GM23338 (cell line): Measurements from ENCODE around the gene UBE2E2. TPM values are rescaled to one million over a fixed set of nuclear protein-coding genes. Genes with fewer than 3 reads are reported as not detected.

Experiments
- ATAC-seq: fragments of 200-7000 bp; cut with Tn5 transposase; 3 replicates; pipeline ENCODE4 v1.9.1; 2020
- DNase-seq: peaks from one replicate; pipeline ENCODE4 v3.0.0-alpha.2; 2015; ENCODE audit warnings: low spot score
- H2AFZ ChIP-seq: fragments of 200-600 bp; sonication (generic); 2 replicates; pipeline ENCODE4 v1.8.0; 2016; ENCODE audit warnings: antibody characterized with exemption, mild to moderate bottlenecking, moderate library complexity
- H3F3A ChIP-seq: fragments of 200-600 bp; sonication (generic); replicated peaks from 2 replicates; pipeline ENCODE4 v1.8.0; 2017; ENCODE audit warnings: antibody characterized with exemption, mixed run types, low read depth
- H3K27ac ChIP-seq: fragments of 200-600 bp; sonication (generic); 2 replicates; pipeline ENCODE4 v1.6.1; 2016; ENCODE audit warnings: low read depth
- H3K27me3 ChIP-seq: fragments of 200-600 bp; sonication (generic); 2 replicates; pipeline ENCODE4 v1.8.0; 2016; ENCODE audit warnings: mild to moderate bottlenecking, mixed run types, moderate library complexity; ENCODE audit not compliant: insufficient read depth
- H3K36me3 ChIP-seq: fragments of 200-600 bp; sonication (generic); 2 replicates; pipeline ENCODE4 v1.8.0; 2016; ENCODE audit warnings: mild to moderate bottlenecking; ENCODE audit not compliant: insufficient read depth
- H3K4me1 ChIP-seq: fragments of 200-600 bp; sonication (generic); 2 replicates; pipeline ENCODE4 v1.8.0; 2016; ENCODE audit warnings: mild to moderate bottlenecking, moderate library complexity; ENCODE audit not compliant: insufficient read depth
- H3K4me2 ChIP-seq: fragments of 200-600 bp; sonication (generic); 2 replicates; pipeline ENCODE4 v1.7.1; 2017; ENCODE audit warnings: mixed run types
- H3K4me3 ChIP-seq: fragments of 200-600 bp; sonication (generic); 2 replicates; pipeline ENCODE4 v1.6.1; 2016; ENCODE audit warnings: mixed run types
- H3K79me2 ChIP-seq: fragments of 200-600 bp; sonication (generic); replicated peaks from 2 replicates; pipeline ENCODE4 v1.8.0; 2017; ENCODE audit warnings: mild to moderate bottlenecking; ENCODE audit not compliant: insufficient read depth
- H3K9me2 ChIP-seq: fragments of 200-600 bp; sonication (generic); 2 replicates; pipeline ENCODE4 v1.8.0; 2017; ENCODE audit not compliant: insufficient read depth
- H4K20me1 ChIP-seq: fragments of 200-600 bp; sonication (generic); replicated peaks from 2 replicates; pipeline ENCODE4 v1.8.0; 2017; ENCODE audit warnings: mild to moderate bottlenecking; ENCODE audit not compliant: insufficient read depth
- H3K27ac Mint-ChIP-seq: 2 replicates; pipeline ENCODE4 v1.8.0; 2020; ENCODE audit warnings: inconsistent platforms, mild to moderate bottlenecking, moderate library complexity, mixed read lengths
- H3K27me3 Mint-ChIP-seq: 3 replicates; pipeline ENCODE4 v1.8.0; 2022; ENCODE audit warnings: low read depth, mild to moderate bottlenecking, moderate library complexity, mixed read lengths, inconsistent platforms; ENCODE audit not compliant: insufficient read depth, poor library complexity
- H3K36me3 Mint-ChIP-seq: 3 replicates; pipeline ENCODE4 v1.8.0; 2021; ENCODE audit warnings: low read depth, mild to moderate bottlenecking, inconsistent platforms, moderate library complexity, mixed read lengths
- H3K4me1 Mint-ChIP-seq: 3 replicates; pipeline ENCODE4 v1.8.0; 2020; ENCODE audit warnings: mild to moderate bottlenecking, inconsistent platforms, mixed read lengths
- H3K4me3 Mint-ChIP-seq: 3 replicates; pipeline ENCODE4 v1.8.0; 2021; ENCODE audit warnings: moderate library complexity, mild to moderate bottlenecking, inconsistent platforms, mixed read lengths
- H3K9me3 Mint-ChIP-seq: 3 replicates; pipeline ENCODE4 v1.8.0; 2020; ENCODE audit warnings: moderate library complexity, mild to moderate bottlenecking, inconsistent platforms, mixed read lengths
- CREB1 ChIP-seq: fragments of 250-450 bp; sonication (Bioruptor Pico); IDR thresholded peaks from 2 replicates; pipeline ENCODE4 v1.5.0; 2020; ENCODE audit warnings: low read depth, mild to moderate bottlenecking, moderate library complexity
- EZH2 ChIP-seq: fragments of 200-600 bp; sonication (generic); IDR thresholded peaks from one replicate; pipeline ENCODE4 v1.8.0; 2017; ENCODE audit warnings: antibody characterized with exemption, mild to moderate bottlenecking, low read depth; ENCODE audit not compliant: unreplicated experiment
- EZH2phosphoT487 ChIP-seq: fragments of 200-600 bp; sonication (generic); IDR thresholded peaks from one replicate; pipeline ENCODE4 v1.8.1; 2018; ENCODE audit warnings: antibody characterized with exemption; ENCODE audit not compliant: unreplicated experiment
- JUNB ChIP-seq: IDR thresholded peaks from one replicate; pipeline ENCODE4 v1.6.1; 2016; ENCODE audit warnings: antibody characterized with exemption; ENCODE audit not compliant: unreplicated experiment
- NANOG ChIP-seq: IDR thresholded peaks from 2 replicates; pipeline ENCODE4 v1.6.1; 2016; ENCODE audit warnings: antibody characterized with exemption, borderline replicate concordance
- POLR2AphosphoS5 ChIP-seq: IDR thresholded peaks from 2 replicates; pipeline ENCODE4 v1.6.1; 2016; ENCODE audit warnings: antibody characterized with exemption, low read depth
- STAT1 ChIP-seq: IDR thresholded peaks from one replicate; pipeline ENCODE4 v1.6.1; 2016; ENCODE audit warnings: antibody characterized with exemption; ENCODE audit not compliant: unreplicated experiment
- ZNF114 ChIP-seq: fragments of 250-450 bp; sonication (Bioruptor Pico); IDR thresholded peaks from 2 replicates; pipeline ENCODE4 v1.5.0; 2020; ENCODE audit warnings: mild to moderate bottlenecking, moderate library complexity
- ZNF331 ChIP-seq: fragments of 250-450 bp; sonication (Bioruptor Pico); IDR thresholded peaks from 2 replicates; pipeline ENCODE4 v1.5.0; 2020; ENCODE audit warnings: low read depth, mild to moderate bottlenecking, moderate library complexity
- polyA plus RNA-seq: library from polyadenylated mRNA; unstranded; fragments of >200 nt; fragmentation: Nextera tagmentation; extraction: Ambion mirVana; gene quantifications from 2 replicates; pipeline ENCODE4 v1.2.1, GENCODE V29; 2016
- total RNA-seq: library from RNA; depleted of rRNA; stranded (reverse); fragments of >200 nt; shearing (Covaris generic); gene quantifications from 2 replicates; pipeline ENCODE4 v1.2.3, GENCODE V29; 2014
- TF ChIP-seq, protein P1 (sequence below): IDR thresholded peaks from one replicate; pipeline ENCODE4 v1.6.1; 2018; ENCODE audit warnings: antibody characterized with exemption; ENCODE audit not compliant: unreplicated experiment
- TF ChIP-seq, protein P2 (sequence below): IDR thresholded peaks from 2 replicates; pipeline ENCODE4 v1.6.1; 2016; ENCODE audit warnings: antibody characterized with exemption
- TF ChIP-seq, protein P3 (sequence below), 2 experiments: fragments of 200-600 bp in 1 of 2; sonication (generic) in 1 of 2; conservative IDR thresholded peaks; 2 replicates each; pipeline versions ENCODE4 v1.5.1 to v1.6.1; 2016 to 2017; ENCODE audit warnings: antibody characterized with exemption in 2 of 2, low read depth in 2 of 2, mild to moderate bottlenecking in 2 of 2, moderate library complexity in 1 of 2
- TF ChIP-seq, protein P4 (sequence below): fragments of 250-450 bp; sonication (Bioruptor Pico); IDR thresholded peaks from 2 replicates; pipeline ENCODE4 v1.5.0; 2020; ENCODE audit warnings: mild to moderate bottlenecking, moderate library complexity

UBE2E2 gene
- total and polyA plus RNA-seq, 2 experiments from 2014 or later: 86.9 to 169 TPM

DNA sequence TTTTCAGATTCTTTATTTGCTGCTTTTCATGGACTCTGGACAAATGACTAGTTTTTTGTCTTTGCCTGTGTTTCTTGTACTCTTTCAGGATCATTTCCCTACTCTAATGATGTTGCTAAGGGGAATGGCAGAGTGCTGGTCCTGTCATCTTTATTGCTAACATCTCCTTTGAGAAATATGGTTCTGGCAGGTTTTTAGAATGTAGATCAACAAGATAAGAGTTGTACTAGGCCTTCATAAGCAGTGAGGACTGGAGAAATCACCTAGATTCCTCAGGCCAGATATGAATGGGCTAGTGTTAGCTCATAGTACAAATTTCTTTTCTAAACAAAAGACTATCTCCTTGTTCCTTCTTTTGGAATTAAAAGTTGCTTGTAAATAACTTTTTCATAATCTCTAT is 156.0 kb downstream of the UBE2E2 start (continued):
- TF ChIP-seq, protein P1, sequence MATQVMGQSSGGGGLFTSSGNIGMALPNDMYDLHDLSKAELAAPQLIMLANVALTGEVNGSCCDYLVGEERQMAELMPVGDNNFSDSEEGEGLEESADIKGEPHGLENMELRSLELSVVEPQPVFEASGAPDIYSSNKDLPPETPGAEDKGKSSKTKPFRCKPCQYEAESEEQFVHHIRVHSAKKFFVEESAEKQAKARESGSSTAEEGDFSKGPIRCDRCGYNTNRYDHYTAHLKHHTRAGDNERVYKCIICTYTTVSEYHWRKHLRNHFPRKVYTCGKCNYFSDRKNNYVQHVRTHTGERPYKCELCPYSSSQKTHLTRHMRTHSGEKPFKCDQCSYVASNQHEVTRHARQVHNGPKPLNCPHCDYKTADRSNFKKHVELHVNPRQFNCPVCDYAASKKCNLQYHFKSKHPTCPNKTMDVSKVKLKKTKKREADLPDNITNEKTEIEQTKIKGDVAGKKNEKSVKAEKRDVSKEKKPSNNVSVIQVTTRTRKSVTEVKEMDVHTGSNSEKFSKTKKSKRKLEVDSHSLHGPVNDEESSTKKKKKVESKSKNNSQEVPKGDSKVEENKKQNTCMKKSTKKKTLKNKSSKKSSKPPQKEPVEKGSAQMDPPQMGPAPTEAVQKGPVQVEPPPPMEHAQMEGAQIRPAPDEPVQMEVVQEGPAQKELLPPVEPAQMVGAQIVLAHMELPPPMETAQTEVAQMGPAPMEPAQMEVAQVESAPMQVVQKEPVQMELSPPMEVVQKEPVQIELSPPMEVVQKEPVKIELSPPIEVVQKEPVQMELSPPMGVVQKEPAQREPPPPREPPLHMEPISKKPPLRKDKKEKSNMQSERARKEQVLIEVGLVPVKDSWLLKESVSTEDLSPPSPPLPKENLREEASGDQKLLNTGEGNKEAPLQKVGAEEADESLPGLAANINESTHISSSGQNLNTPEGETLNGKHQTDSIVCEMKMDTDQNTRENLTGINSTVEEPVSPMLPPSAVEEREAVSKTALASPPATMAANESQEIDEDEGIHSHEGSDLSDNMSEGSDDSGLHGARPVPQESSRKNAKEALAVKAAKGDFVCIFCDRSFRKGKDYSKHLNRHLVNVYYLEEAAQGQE: no peak

DNA sequence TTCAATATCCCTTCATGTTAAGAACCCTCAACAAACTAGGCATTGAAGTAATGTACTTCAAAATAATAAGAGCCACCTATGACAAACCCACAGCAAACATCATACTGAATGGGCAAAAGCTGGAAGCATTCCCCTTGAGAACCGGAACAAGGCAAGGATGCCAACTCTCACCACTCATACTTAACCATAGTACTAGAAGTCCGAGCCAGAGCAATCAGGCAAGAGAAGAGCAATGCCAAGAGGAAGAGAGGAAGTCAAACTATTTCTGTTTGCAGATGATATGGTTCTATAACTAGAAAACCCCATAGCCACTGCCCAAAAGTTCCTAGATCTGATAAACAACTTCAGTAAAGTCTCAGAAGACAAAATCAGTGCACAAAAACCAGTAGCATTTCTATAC is 161.9 kb downstream of the UBE2E2 start:
- H3K27ac Mint-ChIP-seq: no peak overlapping the region
- Histone ChIP-seq H3K79me2 (peaks cover 22% of the 10 kb centered on the region), H3K4me3 (no peak overlapping the region)
- TF ChIP-seq ZNF331 (CRISPR knock-in tag) (no peak), NANOG (no peak), CREB1 (no peak), POLR2AphosphoS5 (no peak), EZH2 (no peak), ZNF114 (no peak), JUNB (no peak), EZH2phosphoT487 (no peak), STAT1 (no peak)
- TF ChIP-seq, protein P2, sequence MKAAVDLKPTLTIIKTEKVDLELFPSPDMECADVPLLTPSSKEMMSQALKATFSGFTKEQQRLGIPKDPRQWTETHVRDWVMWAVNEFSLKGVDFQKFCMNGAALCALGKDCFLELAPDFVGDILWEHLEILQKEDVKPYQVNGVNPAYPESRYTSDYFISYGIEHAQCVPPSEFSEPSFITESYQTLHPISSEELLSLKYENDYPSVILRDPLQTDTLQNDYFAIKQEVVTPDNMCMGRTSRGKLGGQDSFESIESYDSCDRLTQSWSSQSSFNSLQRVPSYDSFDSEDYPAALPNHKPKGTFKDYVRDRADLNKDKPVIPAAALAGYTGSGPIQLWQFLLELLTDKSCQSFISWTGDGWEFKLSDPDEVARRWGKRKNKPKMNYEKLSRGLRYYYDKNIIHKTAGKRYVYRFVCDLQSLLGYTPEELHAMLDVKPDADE: no peak
- TF ChIP-seq, protein P3, sequence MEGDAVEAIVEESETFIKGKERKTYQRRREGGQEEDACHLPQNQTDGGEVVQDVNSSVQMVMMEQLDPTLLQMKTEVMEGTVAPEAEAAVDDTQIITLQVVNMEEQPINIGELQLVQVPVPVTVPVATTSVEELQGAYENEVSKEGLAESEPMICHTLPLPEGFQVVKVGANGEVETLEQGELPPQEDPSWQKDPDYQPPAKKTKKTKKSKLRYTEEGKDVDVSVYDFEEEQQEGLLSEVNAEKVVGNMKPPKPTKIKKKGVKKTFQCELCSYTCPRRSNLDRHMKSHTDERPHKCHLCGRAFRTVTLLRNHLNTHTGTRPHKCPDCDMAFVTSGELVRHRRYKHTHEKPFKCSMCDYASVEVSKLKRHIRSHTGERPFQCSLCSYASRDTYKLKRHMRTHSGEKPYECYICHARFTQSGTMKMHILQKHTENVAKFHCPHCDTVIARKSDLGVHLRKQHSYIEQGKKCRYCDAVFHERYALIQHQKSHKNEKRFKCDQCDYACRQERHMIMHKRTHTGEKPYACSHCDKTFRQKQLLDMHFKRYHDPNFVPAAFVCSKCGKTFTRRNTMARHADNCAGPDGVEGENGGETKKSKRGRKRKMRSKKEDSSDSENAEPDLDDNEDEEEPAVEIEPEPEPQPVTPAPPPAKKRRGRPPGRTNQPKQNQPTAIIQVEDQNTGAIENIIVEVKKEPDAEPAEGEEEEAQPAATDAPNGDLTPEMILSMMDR (conservative IDR thresholded peaks at IDR 0.05; ENCODE audit: low read depth in 2 of 2): no peak
- TF ChIP-seq, protein P4, sequence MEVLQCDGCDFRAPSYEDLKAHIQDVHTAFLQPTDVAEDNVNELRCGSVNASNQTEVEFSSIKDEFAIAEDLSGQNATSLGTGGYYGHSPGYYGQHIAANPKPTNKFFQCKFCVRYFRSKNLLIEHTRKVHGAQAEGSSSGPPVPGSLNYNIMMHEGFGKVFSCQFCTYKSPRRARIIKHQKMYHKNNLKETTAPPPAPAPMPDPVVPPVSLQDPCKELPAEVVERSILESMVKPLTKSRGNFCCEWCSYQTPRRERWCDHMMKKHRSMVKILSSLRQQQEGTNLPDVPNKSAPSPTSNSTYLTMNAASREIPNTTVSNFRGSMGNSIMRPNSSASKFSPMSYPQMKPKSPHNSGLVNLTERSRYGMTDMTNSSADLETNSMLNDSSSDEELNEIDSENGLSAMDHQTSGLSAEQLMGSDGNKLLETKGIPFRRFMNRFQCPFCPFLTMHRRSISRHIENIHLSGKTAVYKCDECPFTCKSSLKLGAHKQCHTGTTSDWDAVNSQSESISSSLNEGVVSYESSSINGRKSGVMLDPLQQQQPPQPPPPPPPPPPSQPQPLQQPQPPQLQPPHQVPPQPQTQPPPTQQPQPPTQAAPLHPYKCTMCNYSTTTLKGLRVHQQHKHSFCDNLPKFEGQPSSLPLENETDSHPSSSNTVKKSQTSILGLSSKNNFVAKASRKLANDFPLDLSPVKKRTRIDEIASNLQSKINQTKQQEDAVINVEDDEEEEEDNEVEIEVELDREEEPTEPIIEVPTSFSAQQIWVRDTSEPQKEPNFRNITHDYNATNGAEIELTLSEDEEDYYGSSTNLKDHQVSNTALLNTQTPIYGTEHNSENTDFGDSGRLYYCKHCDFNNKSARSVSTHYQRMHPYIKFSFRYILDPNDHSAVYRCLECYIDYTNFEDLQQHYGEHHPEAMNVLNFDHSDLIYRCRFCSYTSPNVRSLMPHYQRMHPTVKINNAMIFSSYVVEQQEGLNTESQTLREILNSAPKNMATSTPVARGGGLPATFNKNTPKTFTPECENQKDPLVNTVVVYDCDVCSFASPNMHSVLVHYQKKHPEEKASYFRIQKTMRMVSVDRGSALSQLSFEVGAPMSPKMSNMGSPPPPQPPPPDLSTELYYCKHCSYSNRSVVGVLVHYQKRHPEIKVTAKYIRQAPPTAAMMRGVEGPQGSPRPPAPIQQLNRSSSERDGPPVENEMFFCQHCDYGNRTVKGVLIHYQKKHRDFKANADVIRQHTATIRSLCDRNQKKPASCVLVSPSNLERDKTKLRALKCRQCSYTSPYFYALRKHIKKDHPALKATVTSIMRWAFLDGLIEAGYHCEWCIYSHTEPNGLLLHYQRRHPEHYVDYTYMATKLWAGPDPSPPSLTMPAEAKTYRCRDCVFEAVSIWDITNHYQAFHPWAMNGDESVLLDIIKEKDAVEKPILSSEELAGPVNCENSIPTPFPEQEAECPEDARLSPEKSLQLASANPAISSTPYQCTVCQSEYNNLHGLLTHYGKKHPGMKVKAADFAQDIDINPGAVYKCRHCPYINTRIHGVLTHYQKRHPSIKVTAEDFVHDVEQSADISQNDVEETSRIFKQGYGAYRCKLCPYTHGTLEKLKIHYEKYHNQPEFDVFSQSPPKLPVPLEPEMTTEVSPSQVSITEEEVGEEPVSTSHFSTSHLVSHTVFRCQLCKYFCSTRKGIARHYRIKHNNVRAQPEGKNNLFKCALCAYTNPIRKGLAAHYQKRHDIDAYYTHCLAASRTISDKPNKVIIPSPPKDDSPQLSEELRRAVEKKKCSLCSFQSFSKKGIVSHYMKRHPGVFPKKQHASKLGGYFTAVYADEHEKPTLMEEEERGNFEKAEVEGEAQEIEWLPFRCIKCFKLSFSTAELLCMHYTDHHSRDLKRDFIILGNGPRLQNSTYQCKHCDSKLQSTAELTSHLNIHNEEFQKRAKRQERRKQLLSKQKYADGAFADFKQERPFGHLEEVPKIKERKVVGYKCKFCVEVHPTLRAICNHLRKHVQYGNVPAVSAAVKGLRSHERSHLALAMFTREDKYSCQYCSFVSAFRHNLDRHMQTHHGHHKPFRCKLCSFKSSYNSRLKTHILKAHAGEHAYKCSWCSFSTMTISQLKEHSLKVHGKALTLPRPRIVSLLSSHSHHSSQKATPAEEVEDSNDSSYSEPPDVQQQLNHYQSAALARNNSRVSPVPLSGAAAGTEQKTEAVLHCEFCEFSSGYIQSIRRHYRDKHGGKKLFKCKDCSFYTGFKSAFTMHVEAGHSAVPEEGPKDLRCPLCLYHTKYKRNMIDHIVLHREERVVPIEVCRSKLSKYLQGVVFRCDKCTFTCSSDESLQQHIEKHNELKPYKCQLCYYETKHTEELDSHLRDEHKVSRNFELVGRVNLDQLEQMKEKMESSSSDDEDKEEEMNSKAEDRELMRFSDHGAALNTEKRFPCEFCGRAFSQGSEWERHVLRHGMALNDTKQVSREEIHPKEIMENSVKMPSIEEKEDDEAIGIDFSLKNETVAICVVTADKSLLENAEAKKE: no peak

More for the DNA sequence above, 161.9 kb downstream of the UBE2E2 start:
- no peaks in the 10 kb centered on the region for H3F3A ChIP-seq
- H3K36me3 ChIP-seq: no peaks in the 10 kb centered on the region
- no peak overlapping the region for H3K4me2 ChIP-seq
- no peaks in the 10 kb centered on the region for H3K27me3 ChIP-seq
- no peaks in the 10 kb centered on the region for H3K9me2 ChIP-seq
- Mint-ChIP-seq H3K4me1 (no peaks in the 10 kb centered on the region), H3K4me3 (no peak overlapping the region), H3K27me3 (peaks cover 3% of the 10 kb centered on the region), H3K9me3 (peaks cover 9% of the 10 kb centered on the region; the same call in 2 of the 3 replicates), H3K36me3 (peaks cover 14% of the 10 kb centered on the region; the same call in 2 of the 3 replicates)
- ATAC-seq (no peak), DNase-seq (no peak)
- H4K20me1 ChIP-seq: no peaks in the 10 kb centered on the region
- H2AFZ ChIP-seq: no peak overlapping the region
- H3K27ac ChIP-seq: no peak overlapping the region
- no peaks in the 10 kb centered on the region for H3K4me1 ChIP-seq
